Stimulated activated CD4-positive, alpha-beta T cell treated with anti-CD3 and anti-CD28 coated beads, Interleukin-2, amount 100 ng/mL, for 48 hours (primary cell): ENCODE results near the gene CCDC93.
"Not testable (repeated sequence)": the region's sequence is repeated elsewhere in the genome, so short reads cannot be mapped to it uniquely, and the experiment has no call there.

ENCODE experiments used
- DNase-seq, 2 donors: peaks; one replicate each; pipeline ENCODE4 v3.0.0-alpha.2; 2020

Gene CCDC93

DNA sequence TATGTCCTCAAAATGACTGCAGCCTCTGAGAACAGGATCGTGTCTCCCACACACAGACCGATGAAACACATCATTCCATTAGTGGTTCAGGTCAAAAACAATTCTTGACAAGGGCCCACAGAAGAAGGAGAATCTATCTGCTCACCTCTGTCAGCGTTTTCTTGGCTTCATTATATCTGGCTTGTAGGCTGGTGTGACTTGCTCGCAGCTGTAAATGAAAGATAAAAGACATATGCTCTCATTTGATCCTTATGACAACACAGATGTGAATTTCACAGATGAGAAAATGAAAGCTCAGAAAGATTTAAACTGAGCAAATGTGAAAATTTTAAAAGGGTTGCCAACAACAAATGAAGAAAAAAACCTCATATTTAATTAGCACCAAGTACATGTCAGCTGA is 61.6 kb downstream of the CCDC93 start:
- DNase-seq, result no peak

DNA sequence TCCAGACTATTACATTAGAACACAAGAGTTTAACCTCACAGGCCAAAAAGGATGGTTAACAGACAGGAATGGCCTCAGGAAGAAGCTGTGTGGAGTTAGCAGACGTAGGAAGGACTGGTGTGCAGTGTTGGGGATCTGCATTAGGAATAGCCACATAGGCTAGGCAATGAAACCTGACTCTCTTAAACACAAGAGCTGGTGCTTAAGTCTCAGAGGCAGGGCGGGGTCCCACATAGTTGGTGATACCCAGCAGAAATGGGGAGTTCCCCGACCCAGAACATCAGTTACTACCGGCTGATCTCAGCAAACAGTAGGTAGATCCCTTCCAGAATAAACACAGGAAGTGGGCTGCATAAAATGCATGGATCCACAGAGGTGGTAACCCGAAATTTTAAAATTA is 64.1 kb downstream of the CCDC93 start:
- no peak for DNase-seq

DNA sequence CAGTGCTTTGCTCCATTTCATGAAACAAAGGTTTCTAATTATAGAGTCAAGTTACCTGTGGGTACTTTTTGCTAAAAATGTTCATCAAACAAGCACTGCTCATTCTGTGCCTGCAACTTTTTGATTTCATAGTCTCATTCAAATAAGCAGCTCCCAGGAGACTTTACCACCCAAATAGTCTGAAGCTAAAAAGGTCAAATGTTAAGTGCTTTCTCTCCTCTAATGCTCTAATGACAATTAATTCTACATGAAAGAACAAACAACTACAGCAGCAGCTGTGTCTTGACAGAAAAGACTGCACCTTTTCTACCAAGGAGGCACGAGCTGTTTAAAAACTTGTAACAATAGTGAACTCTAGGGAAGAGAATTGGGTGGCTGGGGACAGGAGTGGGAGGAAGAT is 65.3 kb downstream of the CCDC93 start:
- no peak for DNase-seq

DNA sequence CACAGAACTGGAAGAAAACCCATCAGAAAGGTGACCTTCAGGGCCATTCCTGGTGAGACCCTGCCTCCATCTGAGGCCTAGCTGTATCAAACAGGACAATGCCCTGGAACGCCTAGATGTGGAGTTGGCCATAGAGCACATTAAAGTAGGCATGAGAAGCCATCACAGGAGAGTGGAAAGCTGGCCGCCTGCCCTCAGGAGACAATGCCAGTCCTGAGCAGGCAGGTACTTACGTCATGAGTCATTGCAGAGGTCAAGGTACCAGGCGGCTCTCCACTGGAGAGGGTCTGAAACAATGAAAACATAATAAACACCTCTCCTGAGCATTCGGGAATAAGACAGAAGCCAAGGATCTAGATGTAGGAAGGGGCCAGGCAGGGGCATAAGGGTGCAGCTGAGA is 68.6 kb downstream of the CCDC93 start:
- DNase-seq, result no peak

DNA sequence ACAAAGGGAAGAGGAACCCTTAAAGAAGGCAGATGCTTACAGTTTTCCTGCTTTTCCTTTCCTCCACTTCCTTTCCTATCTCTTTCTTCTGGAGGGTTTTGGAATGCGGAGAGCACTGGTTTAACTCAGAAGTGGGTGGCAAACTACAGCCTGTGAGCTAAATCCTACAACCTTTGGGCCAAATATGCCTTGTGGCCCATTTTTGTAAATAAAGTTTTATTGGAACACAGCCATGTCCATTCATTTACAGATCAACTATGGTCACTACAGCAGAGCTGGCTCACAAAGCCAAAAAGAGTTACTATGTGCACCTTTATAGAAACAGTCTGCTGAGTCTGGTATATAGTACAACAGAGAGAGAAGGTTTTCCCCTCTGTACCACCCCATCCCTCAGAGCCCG is 69.1 kb downstream of the CCDC93 start:
- no peak for DNase-seq

DNA sequence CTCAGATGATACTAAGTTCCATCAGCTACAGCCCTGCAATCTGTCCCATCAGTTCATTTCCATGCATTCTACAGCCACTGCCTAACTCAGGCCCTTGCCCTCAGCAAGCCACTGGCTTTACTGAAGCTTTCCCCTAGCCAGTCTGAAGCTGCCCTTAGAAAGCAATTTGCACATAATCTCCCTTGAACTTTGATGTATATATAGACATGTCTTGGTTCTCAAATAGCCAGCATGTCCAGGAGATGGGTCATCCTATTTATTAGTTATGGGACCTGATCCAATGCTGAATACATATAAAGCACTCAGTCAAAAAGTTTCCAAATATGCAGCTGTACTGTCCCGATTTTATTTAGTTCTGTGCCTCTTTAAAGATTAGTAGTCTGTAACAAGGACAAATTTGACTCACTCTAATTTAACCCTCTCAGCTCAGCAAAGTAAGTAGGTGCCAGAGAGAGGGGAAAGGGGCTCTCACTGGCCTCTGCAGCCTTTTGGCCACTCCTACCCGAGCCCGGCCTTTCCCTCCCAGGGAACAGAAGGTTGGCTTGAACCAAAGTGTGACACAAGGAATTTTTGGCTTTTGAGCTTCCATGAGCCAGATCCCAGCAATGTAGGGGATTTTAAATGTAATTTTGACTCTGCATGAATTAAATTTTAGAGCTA is 70.7 kb downstream of the CCDC93 start:
- no peak for DNase-seq

DNA sequence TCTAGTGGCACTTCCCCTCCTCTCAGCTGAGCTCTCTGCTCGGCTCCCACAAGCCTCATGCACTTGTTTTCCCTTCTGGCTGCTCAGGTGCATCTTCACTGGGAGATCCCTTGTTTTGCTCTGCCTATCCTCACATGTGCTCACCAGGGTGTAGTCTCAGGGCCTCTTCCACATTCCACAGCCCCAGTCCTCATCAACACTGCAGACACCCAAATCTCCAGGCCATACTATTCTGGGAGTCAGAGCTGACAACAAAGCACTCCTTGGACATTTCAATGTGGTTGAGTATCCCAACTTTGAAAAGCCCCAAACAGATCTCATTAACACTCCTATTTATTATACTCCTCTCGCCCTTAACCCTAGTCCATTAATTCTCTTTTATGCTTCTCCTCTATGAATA is 71.3 kb downstream of the CCDC93 start:
- no peak for DNase-seq

DNA sequence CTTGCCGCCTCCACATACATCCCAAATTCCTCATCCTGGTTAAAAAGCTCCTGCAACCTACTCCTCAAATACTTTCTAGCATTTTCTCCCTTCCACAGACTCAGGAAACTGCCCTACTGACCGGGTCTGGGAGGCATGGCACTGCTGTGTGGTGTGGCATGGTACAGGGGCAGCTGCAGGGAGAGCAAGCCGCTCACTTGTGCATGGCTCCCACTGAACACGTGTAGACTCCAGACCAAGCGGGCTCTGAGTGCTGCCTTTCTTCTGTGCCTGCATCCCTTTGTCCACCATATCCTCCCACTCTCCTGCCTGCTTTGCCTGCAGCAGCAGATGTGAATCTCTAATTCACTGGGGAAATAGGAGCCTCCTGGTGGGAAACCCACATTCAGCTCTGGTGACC is 72.2 kb downstream of the CCDC93 start:
- no peak for DNase-seq

DNA sequence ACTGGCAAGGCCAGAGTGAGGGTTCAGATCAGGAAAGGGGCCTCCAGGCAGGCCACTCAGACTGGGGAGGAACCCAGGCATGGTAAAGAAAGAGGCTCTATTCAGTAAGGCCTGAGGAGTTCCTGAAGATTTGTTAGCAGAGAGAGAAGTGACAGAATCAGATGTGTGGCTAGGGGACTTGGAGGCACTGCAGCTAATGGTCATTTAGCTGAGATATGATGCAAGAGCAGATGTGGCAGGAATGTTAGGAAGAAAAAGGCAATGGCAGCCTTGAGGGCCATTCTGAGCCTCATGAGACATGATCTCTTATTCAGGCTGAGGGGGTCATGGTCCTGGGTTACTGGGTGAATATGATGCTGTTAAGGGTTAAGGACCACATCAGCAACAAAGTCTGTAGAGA is 73.4 kb downstream of the CCDC93 start:
- DNase-seq, result no peak

DNA sequence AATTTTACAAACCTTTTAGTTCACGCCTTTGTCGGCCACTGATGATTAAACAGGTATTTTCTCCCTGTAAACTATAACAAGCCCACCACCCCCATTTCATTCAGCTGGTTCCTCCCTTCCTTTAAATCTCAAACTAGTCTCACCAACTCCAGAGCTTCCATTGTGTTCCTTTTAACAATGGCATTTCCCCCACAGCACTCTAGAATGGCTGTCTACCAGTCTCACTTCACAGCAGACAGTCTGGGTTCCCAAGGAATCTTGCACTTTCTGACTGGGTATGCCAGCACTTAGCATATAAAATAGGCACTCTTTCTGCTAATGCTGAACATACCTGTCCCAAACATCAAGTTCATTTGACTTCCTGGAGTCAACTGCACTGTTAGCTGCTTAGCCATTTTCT is 75.3 kb downstream of the CCDC93 start:
- DNase-seq, result no peak

DNA sequence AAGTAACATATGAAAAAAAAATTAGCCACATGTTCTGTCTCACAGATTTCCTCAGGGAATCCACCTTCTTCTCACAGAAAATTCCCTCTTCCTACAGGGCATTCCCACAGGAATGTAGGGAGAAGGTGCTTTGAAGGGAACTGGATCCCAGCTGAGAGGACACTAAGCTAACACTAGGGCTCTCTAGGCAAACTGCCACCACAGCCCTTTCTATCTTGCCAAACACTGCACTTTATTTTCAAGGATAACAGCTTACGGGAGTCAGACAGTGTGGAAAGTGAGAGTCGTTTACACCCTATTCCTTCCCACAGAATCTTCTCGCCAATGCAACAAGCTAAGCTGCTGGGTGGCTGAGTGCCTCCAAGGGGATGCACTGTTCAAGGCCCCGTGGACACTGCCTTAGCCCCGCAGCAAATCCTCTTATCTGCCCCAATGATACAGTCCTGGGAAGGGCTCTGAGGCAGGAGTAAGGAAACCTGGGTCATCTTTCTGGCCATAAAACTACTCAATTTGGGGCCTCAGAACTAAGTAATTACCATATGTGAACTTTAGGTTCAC is 76.9 kb downstream of the CCDC93 start:
- no peak for DNase-seq

DNA sequence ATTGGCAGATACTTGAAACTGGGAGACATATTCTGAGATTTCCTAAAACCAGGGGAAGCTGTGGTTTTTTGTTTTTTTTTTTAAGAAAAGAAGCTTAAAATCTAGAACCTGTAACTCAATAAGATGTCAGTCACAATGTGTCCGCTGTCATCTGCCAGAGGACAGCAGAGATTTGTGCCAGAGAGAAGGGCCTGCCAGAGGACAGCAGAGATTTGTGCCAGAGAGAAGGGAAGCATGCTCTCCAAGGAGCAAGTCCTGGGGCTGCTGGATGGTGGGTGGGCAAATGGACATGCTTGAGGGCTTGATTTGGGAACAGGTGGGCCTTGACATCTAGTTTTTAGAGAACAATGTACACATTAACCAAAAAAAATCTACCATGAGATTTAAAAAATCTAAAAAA is 77.9 kb downstream of the CCDC93 start:
- DNase-seq, result no peak

DNA sequence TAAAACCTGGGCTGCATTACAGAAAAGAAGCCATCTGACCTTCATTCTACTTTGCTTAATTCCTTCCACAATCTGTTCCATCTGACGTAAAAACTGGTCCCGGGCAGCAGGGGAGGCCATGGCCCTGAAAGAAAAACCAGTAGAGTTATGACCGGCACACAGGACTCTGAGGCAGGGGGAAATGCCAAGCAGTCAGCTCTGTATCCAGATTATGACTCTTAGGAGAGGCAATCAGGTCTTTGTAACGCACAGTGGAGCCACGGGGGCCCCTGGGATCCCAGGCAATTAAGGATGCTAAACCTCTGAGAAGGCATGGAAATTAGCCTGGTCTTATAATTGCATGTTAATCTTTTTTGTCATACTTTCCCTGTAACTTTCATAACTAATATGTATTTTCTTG is 78.4 kb downstream of the CCDC93 start:
- no peak for DNase-seq

DNA sequence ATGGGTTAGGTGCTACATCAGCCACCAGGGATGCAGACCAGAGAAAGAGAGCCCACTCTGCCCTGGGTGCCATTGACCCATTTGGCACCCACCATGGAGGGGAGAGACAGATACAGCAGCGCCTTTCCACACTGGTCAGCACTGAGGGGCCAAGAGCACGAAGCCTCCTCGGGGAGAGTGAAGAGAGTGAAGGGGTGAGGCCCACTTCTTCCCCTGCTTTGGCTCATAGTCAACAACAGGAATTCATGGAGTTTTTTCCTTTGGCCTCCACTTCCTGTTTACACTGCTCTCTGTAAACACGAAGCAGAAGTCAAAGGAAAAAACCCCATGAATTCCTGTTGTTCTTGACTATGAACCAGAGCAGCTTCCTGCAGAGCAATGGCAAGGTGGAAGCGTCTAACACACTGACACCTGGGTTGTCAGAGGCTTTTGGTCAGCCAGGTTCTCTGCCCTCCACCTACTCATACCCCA is 80.0 kb downstream of the CCDC93 start:
- no peak for DNase-seq

DNA sequence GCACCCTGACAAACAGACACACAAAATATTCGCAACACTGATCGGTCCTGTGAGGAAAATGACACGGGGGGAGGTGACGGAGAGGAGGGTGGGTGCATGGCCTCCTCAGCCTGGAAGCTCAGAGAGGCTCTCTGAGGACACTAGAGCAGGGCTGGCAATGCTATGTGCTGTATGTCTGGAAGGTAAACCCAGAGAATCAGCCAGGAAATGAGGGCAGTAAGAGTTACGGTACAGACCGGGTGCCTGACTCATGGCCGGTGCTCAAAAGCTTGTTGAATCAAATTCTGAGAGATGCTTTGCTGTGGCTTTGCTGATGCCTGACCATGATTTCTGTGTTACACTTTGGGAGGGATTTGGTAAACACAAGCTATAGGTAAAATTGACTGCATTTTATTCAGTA is 81.9 kb downstream of the CCDC93 start:
- no peak for DNase-seq

DNA sequence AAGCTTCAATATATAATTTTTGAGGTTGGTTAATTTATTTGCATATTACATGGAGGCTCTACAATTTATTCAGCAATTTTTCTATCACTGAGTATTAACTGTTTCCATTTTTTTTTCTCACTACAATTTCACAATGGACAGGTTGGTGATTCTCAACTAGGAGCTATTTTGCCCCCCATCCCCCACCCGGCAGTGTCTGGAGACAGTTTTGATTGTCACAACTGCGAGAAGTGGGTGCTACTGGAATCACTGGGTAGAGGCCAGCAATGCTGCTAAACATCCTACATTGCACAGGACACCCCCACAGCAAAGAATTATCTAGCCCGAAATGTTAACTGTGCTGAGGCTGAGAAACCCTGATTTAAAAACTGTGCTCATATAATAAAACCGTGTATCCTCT is 82.6 kb downstream of the CCDC93 start:
- no peak for DNase-seq

DNA sequence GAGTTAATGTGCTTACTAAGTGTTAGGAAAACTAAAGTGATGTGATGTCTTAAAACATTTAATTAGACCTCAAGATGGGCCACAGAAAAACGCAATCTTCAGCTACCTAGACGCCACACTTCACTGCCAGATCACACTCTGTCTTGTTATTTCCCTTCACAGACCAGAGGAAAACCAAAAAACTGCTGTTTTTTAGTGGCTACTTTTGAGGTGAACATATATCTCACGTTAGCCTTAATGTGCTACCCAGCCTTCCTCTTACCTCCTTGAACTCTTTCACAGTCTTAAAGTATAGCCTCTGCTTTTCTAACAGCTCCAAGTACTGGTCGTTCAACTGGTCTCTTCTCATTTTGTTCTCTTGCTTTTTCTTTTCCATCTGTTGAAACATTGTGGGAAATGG is 83.1 kb downstream of the CCDC93 start:
- no peak for DNase-seq

DNA sequence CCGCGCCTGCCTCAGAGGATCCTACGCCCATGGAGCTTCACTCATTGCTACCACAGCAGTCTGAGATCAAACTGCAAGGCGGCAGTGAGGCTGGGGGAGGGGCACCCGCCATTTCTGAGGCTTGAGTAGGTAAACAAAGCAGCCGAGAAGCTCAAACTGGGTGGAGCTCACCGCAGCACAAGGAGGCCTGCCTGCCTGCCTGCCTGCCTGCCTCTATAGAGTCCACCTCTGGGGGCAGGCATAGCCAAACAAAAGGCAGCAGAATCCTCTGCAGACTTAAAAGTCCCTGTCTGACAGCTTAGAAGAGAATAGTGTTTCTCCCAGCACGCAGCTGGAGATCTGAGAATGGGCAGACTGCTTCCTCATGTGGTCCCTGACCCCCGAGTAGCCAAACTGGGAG is 90.4 kb downstream of the CCDC93 start:
- DNase-seq, result not testable (repeated sequence)

DNA sequence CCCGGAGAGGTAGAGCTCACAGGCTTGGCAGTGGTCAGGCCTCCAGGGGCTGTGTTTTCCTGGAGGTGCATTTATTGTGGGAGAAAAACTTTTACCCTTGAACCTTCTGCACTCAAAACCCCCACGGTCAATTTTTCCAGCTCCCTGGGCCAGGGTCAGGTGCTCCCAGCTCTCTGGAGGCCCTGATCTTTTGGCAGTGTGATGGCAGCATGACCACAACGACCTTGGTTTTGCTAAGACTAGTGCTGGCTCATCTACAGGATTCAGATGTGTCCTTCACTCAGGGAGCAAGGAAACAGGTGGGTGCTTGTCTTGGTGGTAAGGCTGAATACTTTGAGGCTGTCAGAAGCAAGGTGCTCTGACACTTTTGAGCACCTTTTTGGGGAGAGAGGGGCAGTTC is 92.3 kb downstream of the CCDC93 start:
- no peak for DNase-seq

DNA sequence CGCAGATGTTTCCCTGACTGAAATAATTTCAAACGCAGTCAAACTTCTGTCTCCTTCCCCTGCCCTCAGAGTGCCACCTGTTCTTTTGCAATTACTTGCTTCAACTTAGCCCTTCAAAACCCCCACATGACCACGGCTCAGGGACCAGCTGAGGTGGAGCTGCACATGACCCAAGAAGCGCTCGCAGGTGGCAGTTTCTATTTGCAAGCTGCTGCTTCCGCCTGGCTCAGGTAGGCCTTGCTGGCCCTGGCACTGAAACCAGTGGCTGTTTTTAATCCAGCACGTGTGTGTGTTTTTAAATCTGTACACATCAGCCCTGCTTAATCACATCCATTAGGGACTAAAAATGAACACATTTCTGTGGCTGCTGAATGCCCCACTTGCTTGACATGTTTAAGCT is 95.3 kb downstream of the CCDC93 start:
- DNase-seq, result no peak

DNA sequence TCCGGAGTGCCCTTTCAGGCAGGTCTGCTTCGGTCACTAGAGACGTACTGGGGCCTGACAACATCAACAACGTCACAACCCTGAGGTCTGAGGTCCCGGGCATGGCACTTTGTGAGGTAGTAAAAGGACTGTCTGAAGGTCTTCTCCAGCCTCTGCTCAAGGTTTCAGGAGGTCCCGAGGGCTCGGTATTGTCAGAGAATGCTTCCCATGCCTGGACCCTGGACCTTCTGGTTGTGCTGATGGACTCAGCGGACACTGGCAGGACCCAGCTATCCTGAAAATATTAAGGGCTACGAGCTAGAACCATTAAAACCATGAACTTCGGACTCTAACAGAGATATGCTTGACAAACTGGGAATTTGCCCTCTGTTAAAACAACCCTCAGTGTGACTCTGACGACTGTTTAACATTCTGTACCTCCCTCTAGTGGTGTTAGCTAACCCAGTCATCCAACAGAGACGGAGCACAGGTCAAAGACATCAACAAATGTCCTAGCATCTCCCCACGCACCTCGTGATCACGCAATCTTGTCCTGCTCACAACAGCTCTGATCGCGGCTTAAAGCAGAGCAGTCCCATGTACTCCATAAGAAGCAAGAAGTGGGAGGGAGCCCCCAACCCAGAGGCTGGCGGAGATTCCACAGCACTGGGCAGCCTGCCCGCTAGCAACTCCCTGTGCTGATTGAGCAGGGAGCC is 96.5 kb downstream of the CCDC93 start:
- no peak for DNase-seq

DNA sequence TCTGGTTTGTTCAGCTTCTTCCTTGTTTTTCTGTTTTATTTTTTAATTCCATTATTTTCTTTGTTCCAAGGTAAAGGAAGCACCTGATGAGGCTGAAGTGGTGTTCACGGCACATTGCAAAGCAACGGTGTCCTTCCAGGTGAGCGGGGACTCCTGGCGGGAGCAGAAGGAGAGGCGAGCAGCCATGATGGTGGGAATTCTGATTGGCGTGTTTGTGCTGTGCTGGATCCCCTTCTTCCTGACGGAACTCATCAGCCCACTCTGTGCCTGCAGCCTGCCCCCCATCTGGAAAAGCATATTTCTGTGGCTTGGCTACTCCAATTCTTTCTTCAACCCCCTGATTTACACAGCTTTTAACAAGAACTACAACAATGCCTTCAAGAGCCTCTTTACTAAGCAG is 110.9 kb downstream of the CCDC93 start:
- no peak for DNase-seq

DNA sequence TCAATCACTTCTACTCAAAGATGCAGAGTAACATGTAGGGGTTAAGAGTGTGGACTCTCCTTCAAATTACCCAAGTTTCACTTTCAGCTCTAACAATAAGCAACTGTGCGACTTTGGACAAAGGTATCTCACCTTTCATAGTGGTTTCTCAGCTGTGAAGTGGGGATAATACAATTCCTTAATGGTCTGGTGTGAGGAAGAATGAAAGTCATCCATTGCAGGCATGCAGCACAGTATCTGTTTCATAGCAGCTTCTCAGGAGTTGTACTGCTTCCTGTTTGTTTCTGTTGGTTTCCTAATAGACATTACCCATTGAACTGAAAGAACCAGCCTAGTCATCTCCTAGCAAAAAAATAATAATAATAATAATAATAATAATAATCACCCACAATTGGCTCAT is 125.0 kb downstream of the CCDC93 start:
- no peak for DNase-seq

DNA sequence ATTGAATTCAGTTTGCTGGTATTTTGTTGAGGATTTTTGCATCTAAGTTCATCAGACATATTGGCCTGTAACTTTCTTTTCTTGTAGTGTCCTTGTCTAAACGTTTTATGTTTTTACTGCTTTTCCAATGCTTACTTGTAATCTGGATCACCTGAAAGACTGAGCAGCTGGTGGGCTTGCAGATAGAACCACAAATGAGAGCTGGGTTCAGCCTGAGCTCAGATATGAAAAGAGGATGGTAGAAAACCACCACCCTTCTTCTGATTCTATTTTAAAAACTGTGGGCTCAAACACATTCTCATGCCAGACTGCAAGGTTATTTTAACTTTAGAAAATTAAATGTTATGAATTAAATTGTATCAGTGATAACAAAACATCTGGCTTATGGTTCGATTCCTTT is 128.6 kb downstream of the CCDC93 start:
- no peak for DNase-seq

DNA sequence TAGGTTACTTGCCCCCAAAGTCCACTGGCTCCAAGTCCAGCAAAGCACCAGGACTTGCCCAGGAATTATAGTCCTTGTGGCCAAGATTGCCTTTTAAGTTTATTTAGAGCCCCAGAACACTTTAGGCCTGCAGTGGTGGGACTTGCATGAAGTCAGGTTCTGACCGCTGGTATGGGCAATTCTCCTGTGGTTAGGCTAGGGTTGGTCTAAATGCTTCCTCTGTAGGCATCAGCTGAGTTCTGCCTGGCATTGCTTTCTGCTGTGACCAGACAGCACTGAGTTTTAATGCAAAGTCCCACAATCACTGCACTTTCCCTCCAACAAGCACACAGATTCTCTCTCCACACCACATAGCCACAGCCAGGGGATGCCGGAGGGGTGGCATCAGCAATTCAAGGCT is 134.9 kb downstream of the CCDC93 start:
- DNase-seq, result no peak
